ENCODE results near the gene SETD1A. TPM values are rescaled to one million over a fixed set of nuclear protein-coding genes. Genes with fewer than 3 reads are reported as not detected.

The SETD1A gene
- 10 to 100 TPM; 27.5 to 40.0 TPM for total RNA-seq

- peaks cover 18% of the 10 kb centered on the region for H3K36me3 Mint-ChIP-seq
- ATAC-seq, result peak; percentile 92 to 95
Measured at GRCh38 chr16:30957456-30958174, at the start of gene SETD1A. Gene SETD1A (plus strand): TSS chr16:30957754. CDS start chr16:30958732, 978 bp downstream.

GRCh38 chr16:30910427-30911029 lies 47.0 kb upstream of the SETD1A start:
- H3K27me3 Mint-ChIP-seq, result no peaks in the 10 kb centered on the region
- H3K27ac Mint-ChIP-seq, result no peak overlapping the region
- H3K36me3 Mint-ChIP-seq, result no peaks in the 10 kb centered on the region
- peaks cover 4 to 5% of the 10 kb centered on the region in 2 donors for H3K4me1 Mint-ChIP-seq (ENCODE audit: low read depth in 2 of 2)
- H3K9me3 Mint-ChIP-seq, result no peaks in the 10 kb centered on the region
- no peak overlapping the region for H3K4me3 Mint-ChIP-seq
- no peak for ATAC-seq
- no peak for DNase-seq (ENCODE audit: low spot score)

More at GRCh38 chr16:30957456-30958174, at the start of gene SETD1A:
- Mint-ChIP-seq H3K4me3 (peak within 1 kb of the TSS; percentile 95), H3K27ac (peak within 1 kb of the TSS; percentile 98 to 99), H3K9me3 (no peaks in the 10 kb centered on the region), H3K27me3 (no peaks in the 10 kb centered on the region), H3K4me1 (ENCODE audit: low read depth in 2 of 2) (peaks cover 26 to 31% of the 10 kb centered on the region in 2 donors)
- peak; percentile 98 for DNase-seq (ENCODE audit: low spot score)

GRCh38 chr16:30912794-30913412 lies 44.7 kb upstream of the SETD1A start:
- no peak overlapping the region for H3K4me3 Mint-ChIP-seq
- no peaks in the 10 kb centered on the region for H3K36me3 Mint-ChIP-seq
- ATAC-seq (peak in 1 of 2 donors; percentile 23), DNase-seq (ENCODE audit: low spot score) (no peak)
- H3K27me3 Mint-ChIP-seq, result no peaks in the 10 kb centered on the region
- H3K4me1 Mint-ChIP-seq (ENCODE audit: low read depth in 2 of 2), result peaks cover under 1 to 1% of the 10 kb centered on the region in 2 donors
- H3K27ac Mint-ChIP-seq, result no peak overlapping the region
- H3K9me3 Mint-ChIP-seq, result no peaks in the 10 kb centered on the region

GRCh38 chr16:30914830-30915229 lies 42.7 kb upstream of the SETD1A start:
- Mint-ChIP-seq H3K4me1 (ENCODE audit: low read depth in 2 of 2) (no peaks in the 10 kb centered on the region), H3K27ac (no peak overlapping the region), H3K9me3 (no peaks in the 10 kb centered on the region), H3K27me3 (no peaks in the 10 kb centered on the region), H3K4me3 (no peak overlapping the region), H3K36me3 (no peaks in the 10 kb centered on the region)
- DNase-seq (ENCODE audit: low spot score), result no peak
- no peak for ATAC-seq

- H3K4me3 Mint-ChIP-seq, result no peak overlapping the region
- no peaks in the 10 kb centered on the region for H3K36me3 Mint-ChIP-seq
- H3K4me1 Mint-ChIP-seq (ENCODE audit: low read depth in 2 of 2), result peaks cover 12 to 16% of the 10 kb centered on the region in 2 donors
- H3K27ac Mint-ChIP-seq, result no peak overlapping the region
- no peak for DNase-seq (ENCODE audit: low spot score)
- no peak for ATAC-seq
- H3K9me3 Mint-ChIP-seq, result no peaks in the 10 kb centered on the region
- H3K27me3 Mint-ChIP-seq, result no peaks in the 10 kb centered on the region
Measured at GRCh38 chr16:30918614-30919013, 38.9 kb upstream of the SETD1A start.

- Mint-ChIP-seq H3K36me3 (no peaks in the 10 kb centered on the region), H3K4me3 (peak overlapping the region; percentile 44), H3K9me3 (no peaks in the 10 kb centered on the region), H3K4me1 (ENCODE audit: low read depth in 2 of 2) (peaks cover 17 to 21% of the 10 kb centered on the region in 2 donors), H3K27me3 (no peaks in the 10 kb centered on the region), H3K27ac (peak overlapping the region; percentile 99 to 100)
- DNase-seq (ENCODE audit: low spot score) (no peak), ATAC-seq (no peak)
Measured at GRCh38 chr16:30920891-30921290, 36.7 kb upstream of the SETD1A start.

- Mint-ChIP-seq H3K36me3 (no peaks in the 10 kb centered on the region), H3K9me3 (no peaks in the 10 kb centered on the region), H3K4me1 (ENCODE audit: low read depth in 2 of 2) (peaks cover 22 to 25% of the 10 kb centered on the region in 2 donors), H3K4me3 (peak overlapping the region; percentile 97), H3K27me3 (no peaks in the 10 kb centered on the region), H3K27ac (peak overlapping the region; percentile 99 to 100)
- ATAC-seq (no peak), DNase-seq (ENCODE audit: low spot score) (no peak)
Measured at GRCh38 chr16:30921459-30921747, 36.2 kb upstream of the SETD1A start.

GRCh38 chr16:30921748-30922419 lies 35.7 kb upstream of the SETD1A start:
- H3K4me1 Mint-ChIP-seq (ENCODE audit: low read depth in 2 of 2), result peaks cover 25 to 26% of the 10 kb centered on the region in 2 donors
- ATAC-seq (no peak), DNase-seq (ENCODE audit: low spot score) (peak; percentile 90)
- H3K27ac Mint-ChIP-seq, result peak overlapping the region; percentile 99 to 100
- no peaks in the 10 kb centered on the region for H3K9me3 Mint-ChIP-seq
- no peaks in the 10 kb centered on the region for H3K27me3 Mint-ChIP-seq
- no peaks in the 10 kb centered on the region for H3K36me3 Mint-ChIP-seq
- peak overlapping the region; percentile 97 for H3K4me3 Mint-ChIP-seq

GRCh38 chr16:30922420-30922959 lies 35.1 kb upstream of the SETD1A start:
- Mint-ChIP-seq H3K9me3 (no peaks in the 10 kb centered on the region), H3K4me3 (peak overlapping the region; percentile 97), H3K27ac (peak overlapping the region; percentile 99 to 100), H3K27me3 (no peaks in the 10 kb centered on the region), H3K4me1 (ENCODE audit: low read depth in 2 of 2) (peaks cover 25 to 26% of the 10 kb centered on the region in 2 donors), H3K36me3 (no peaks in the 10 kb centered on the region)
- ATAC-seq (peak; percentile 90 to 92), DNase-seq (ENCODE audit: low spot score) (peak; percentile 100)

- ATAC-seq, result peak; percentile 89 to 91
Measured at GRCh38 chr16:30922960-30923535, 34.5 kb upstream of the SETD1A start.

GRCh38 chr16:30923554-30924075 lies 33.9 kb upstream of the SETD1A start, which contains the start of gene FBXL19:
Gene FBXL19 (plus strand): TSS chr16:30923572. CDS start chr16:30925755, 2,183 bp downstream.
- H3K27me3 Mint-ChIP-seq, result no peaks in the 10 kb centered on the region
- no peak for DNase-seq (ENCODE audit: low spot score)
- H3K4me3 Mint-ChIP-seq, result peak within 1 kb of the TSS; percentile 97
- ATAC-seq, result no peak
- peak within 1 kb of the TSS; percentile 99 to 100 for H3K27ac Mint-ChIP-seq
- no peaks in the 10 kb centered on the region for H3K9me3 Mint-ChIP-seq
- H3K4me1 Mint-ChIP-seq (ENCODE audit: low read depth in 2 of 2), result peaks cover 25 to 26% of the 10 kb centered on the region in 2 donors
- H3K36me3 Mint-ChIP-seq, result no peaks in the 10 kb centered on the region

More at GRCh38 chr16:30922960-30923535, 34.5 kb upstream of the SETD1A start:
- H3K36me3 Mint-ChIP-seq, result no peaks in the 10 kb centered on the region
- H3K4me1 Mint-ChIP-seq (ENCODE audit: low read depth in 2 of 2), result peaks cover 25 to 26% of the 10 kb centered on the region in 2 donors
- peak; percentile 98 for DNase-seq (ENCODE audit: low spot score)
- peak overlapping the region; percentile 97 for H3K4me3 Mint-ChIP-seq
- H3K27ac Mint-ChIP-seq, result peak overlapping the region; percentile 99 to 100
- no peaks in the 10 kb centered on the region for H3K27me3 Mint-ChIP-seq
- H3K9me3 Mint-ChIP-seq, result no peaks in the 10 kb centered on the region

- no peak for ATAC-seq
- no peaks in the 10 kb centered on the region for H3K36me3 Mint-ChIP-seq
- H3K27ac Mint-ChIP-seq, result peak overlapping the region in 1 of 2 donors; percentile 72
Measured at GRCh38 chr16:30924076-30924912, 33.3 kb upstream of the SETD1A start.

More at GRCh38 chr16:30924076-30924912, 33.3 kb upstream of the SETD1A start:
- Mint-ChIP-seq H3K9me3 (no peaks in the 10 kb centered on the region), H3K4me3 (peak overlapping the region; percentile 57), H3K4me1 (ENCODE audit: low read depth in 2 of 2) (peaks cover 25 to 26% of the 10 kb centered on the region in 2 donors), H3K27me3 (no peaks in the 10 kb centered on the region)
- DNase-seq (ENCODE audit: low spot score), result no peak
